ENCODE results near the gene KLHL5. TPM values are rescaled to one million over a fixed set of nuclear protein-coding genes. Genes with fewer than 3 reads are reported as not detected.

Gene KLHL5
- total RNA-seq, 1 donor from 2014 or later: 65.9 TPM

GRCh38 chr4:39166177-39166576 lies 104.1 kb downstream of the KLHL5 start:
- no peaks in the 10 kb centered on the region for H3K9me3 ChIP-seq (ENCODE audit: low read depth)
- no peak overlapping the region for H3K9ac ChIP-seq
- Mint-ChIP-seq H3K27me3 (ENCODE audit: insufficient read depth, low read depth) (peaks cover 3% of the 10 kb centered on the region), H3K9me3 (no peaks in the 10 kb centered on the region), H3K27ac (no peak overlapping the region), H3K4me1 (no peaks in the 10 kb centered on the region), H3K36me3 (no peaks in the 10 kb centered on the region), H3K4me3 (no peak overlapping the region)
- H3K36me3 ChIP-seq: no peaks in the 10 kb centered on the region
- no peak for TF ChIP-seq EZH2phosphoT487 (IDR thresholded peaks at IDR 0.05)
- TF ChIP-seq, protein P1, sequence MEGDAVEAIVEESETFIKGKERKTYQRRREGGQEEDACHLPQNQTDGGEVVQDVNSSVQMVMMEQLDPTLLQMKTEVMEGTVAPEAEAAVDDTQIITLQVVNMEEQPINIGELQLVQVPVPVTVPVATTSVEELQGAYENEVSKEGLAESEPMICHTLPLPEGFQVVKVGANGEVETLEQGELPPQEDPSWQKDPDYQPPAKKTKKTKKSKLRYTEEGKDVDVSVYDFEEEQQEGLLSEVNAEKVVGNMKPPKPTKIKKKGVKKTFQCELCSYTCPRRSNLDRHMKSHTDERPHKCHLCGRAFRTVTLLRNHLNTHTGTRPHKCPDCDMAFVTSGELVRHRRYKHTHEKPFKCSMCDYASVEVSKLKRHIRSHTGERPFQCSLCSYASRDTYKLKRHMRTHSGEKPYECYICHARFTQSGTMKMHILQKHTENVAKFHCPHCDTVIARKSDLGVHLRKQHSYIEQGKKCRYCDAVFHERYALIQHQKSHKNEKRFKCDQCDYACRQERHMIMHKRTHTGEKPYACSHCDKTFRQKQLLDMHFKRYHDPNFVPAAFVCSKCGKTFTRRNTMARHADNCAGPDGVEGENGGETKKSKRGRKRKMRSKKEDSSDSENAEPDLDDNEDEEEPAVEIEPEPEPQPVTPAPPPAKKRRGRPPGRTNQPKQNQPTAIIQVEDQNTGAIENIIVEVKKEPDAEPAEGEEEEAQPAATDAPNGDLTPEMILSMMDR (IDR thresholded peaks at IDR 0.05): no peak
- TF ChIP-seq EZH2 (IDR thresholded peaks at IDR 0.05): no peak
- no peaks in the 10 kb centered on the region for H3K4me1 ChIP-seq
- H2AFZ ChIP-seq (replicated peaks): peak overlapping the region; percentile 70
- DNase-seq (ENCODE audit: low spot score): no peak
- no peaks in the 10 kb centered on the region for H3K27me3 ChIP-seq
- no peak overlapping the region for H3K4me3 ChIP-seq
- no peaks in the 10 kb centered on the region for H3K79me2 ChIP-seq (ENCODE audit: low read depth)
- H3K4me2 ChIP-seq: no peak overlapping the region
- H3K27ac ChIP-seq: no peak overlapping the region
- no peaks in the 10 kb centered on the region for H3F3A ChIP-seq (ENCODE audit: low read depth)
- H4K20me1 ChIP-seq (ENCODE audit: low read depth): no peaks in the 10 kb centered on the region

- Mint-ChIP-seq H3K27me3 (ENCODE audit: insufficient read depth, low read depth) (peaks cover 3% of the 10 kb centered on the region), H3K36me3 (no peaks in the 10 kb centered on the region), H3K27ac (no peak overlapping the region), H3K4me1 (no peaks in the 10 kb centered on the region), H3K9me3 (no peaks in the 10 kb centered on the region), H3K4me3 (no peak overlapping the region)
- Histone ChIP-seq H4K20me1 (ENCODE audit: low read depth) (no peaks in the 10 kb centered on the region), H3K9me3 (ENCODE audit: low read depth) (no peaks in the 10 kb centered on the region), H3F3A (ENCODE audit: low read depth) (no peaks in the 10 kb centered on the region), H2AFZ (replicated peaks) (no peak overlapping the region), H3K79me2 (ENCODE audit: low read depth) (no peaks in the 10 kb centered on the region), H3K27me3 (no peaks in the 10 kb centered on the region), H3K9ac (no peak overlapping the region), H3K27ac (no peak overlapping the region), H3K36me3 (no peaks in the 10 kb centered on the region), H3K4me1 (no peaks in the 10 kb centered on the region), H3K4me3 (no peak overlapping the region), H3K4me2 (no peak overlapping the region)
- TF ChIP-seq, protein P1 (IDR thresholded peaks at IDR 0.05): no peak
- TF ChIP-seq EZH2 (IDR thresholded peaks at IDR 0.05) (no peak), EZH2phosphoT487 (IDR thresholded peaks at IDR 0.05) (no peak)
- DNase-seq (ENCODE audit: low spot score): no peak
Measured at GRCh38 chr4:39166669-39167068, 104.6 kb downstream of the KLHL5 start.

DNA sequence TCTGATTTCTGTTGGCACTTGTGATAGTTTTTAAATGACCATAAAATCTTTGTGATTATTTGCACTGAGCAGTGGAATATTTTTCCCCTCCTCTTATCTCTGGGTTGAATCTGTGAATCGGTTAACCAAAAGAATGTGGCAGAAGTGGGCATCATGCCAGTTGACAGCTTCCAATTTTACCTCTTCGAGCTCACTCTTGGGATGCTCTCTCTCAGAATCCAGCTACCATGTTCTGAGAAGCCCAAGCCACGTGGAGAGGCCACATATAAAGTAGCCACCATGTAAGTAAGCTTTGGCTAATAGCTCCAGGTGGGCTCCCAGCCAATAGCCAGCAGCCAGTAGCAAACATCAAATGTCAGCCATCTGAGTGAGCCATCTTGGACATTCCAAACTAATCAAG lies 107.4 kb downstream of the KLHL5 start:
- no peaks in the 10 kb centered on the region for H3F3A ChIP-seq (ENCODE audit: low read depth)
- DNase-seq (ENCODE audit: low spot score): no peak
- Mint-ChIP-seq H3K36me3 (no peaks in the 10 kb centered on the region), H3K4me3 (no peak overlapping the region), H3K4me1 (no peaks in the 10 kb centered on the region), H3K27me3 (ENCODE audit: insufficient read depth, low read depth) (peaks cover 3% of the 10 kb centered on the region), H3K9me3 (no peaks in the 10 kb centered on the region), H3K27ac (no peak overlapping the region)
- peaks cover 4% of the 10 kb centered on the region for H3K27me3 ChIP-seq
- H3K9me3 ChIP-seq (ENCODE audit: low read depth): no peaks in the 10 kb centered on the region
- TF ChIP-seq, protein P1 (IDR thresholded peaks at IDR 0.05): no peak
- TF ChIP-seq EZH2phosphoT487 (IDR thresholded peaks at IDR 0.05): no peak
- TF ChIP-seq EZH2 (IDR thresholded peaks at IDR 0.05): no peak
- no peaks in the 10 kb centered on the region for H4K20me1 ChIP-seq (ENCODE audit: low read depth)
- no peak overlapping the region for H3K4me2 ChIP-seq
- no peaks in the 10 kb centered on the region for H3K36me3 ChIP-seq
- no peak overlapping the region for H3K9ac ChIP-seq
- H2AFZ ChIP-seq (replicated peaks): no peak overlapping the region
- H3K4me1 ChIP-seq: no peaks in the 10 kb centered on the region
- H3K79me2 ChIP-seq (ENCODE audit: low read depth): no peaks in the 10 kb centered on the region
- no peak overlapping the region for H3K4me3 ChIP-seq
- no peak overlapping the region for H3K27ac ChIP-seq

Data from neural progenitor cell (in vitro differentiated cells).